HCT116 (cell line): ENCODE data around the gene TMEM59L. TPM values are rescaled to one million over a fixed set of nuclear protein-coding genes. Genes with fewer than 3 reads are reported as not detected.

ENCODE experiments used
- ATAC-seq: fragments of 200-7000 bp; cut with Tn5 transposase; 2 replicates; pipeline ENCODE4 v1.9.1; 2020; ENCODE audit warnings: mild to moderate bottlenecking, moderate library complexity
- BruUV-seq: library from RNA; stranded (reverse); fragments of 400-500 nt; replicated peaks from 2 replicates; lab custom pipeline; 2021; lab: Mats Ljungman, UMichigan
- CTCF ChIA-PET: fragments of 300-600 bp; sonication (Branson Sonifier 250); formaldehyde crosslinking; loops from one replicate; lab custom pipeline; 2021; ENCODE audit warnings: antibody characterized with exemption; lab: Charles Lee
- POLR2A ChIA-PET: fragments of 300-600, 350-600 bp; sonication (Branson Sonifier 250); formaldehyde crosslinking; loops from one replicate; lab custom pipeline; 2021; ENCODE audit warnings: antibody characterized with exemption; lab: Charles Lee
- RAD21 ChIA-PET, 2 experiments: fragments of 300-600 bp; sonication (Branson Sonifier 250); formaldehyde crosslinking; loops; one replicate each; lab custom pipeline; 2023; ENCODE audit warnings: low total read pairs in 2 of 2; ENCODE audit not compliant: uncharacterized antibody in 2 of 2, unreplicated experiment in 2 of 2, low non-redundant PET in 1 of 2; lab: Charles Lee
- DNase-seq: peaks from one replicate; pipeline ENCODE4 v3.0.0-alpha.2; 2010; ENCODE audit warnings: low read depth, low spot score
- H2AFZ ChIP-seq: fragments of 200-600 bp; shearing (Covaris generic), sonication (generic); 2 replicates; pipeline ENCODE4 v1.6.1; 2017; ENCODE audit warnings: low read depth, mixed run types, mixed read lengths, antibody characterized with exemption, low read length; ENCODE audit not compliant: poor library complexity, severe bottlenecking
- H3K27ac ChIP-seq: 2 replicates; pipeline ENCODE4 v1.5.1; 2012; ENCODE audit warnings: low read depth, low read length
- H3K27me3 ChIP-seq: fragments of 200-600 bp; sonication (generic); 2 replicates; pipeline ENCODE4 v1.6.1; 2016; ENCODE audit warnings: mixed run types, low read length, mixed read lengths; ENCODE audit not compliant: insufficient read depth
- H3K36me3 ChIP-seq, 2 experiments: fragments of 200-500 bp in 1 of 2; fragments of 200-600 bp in 1 of 2; sonication (Bioruptor generic) in 1 of 2; sonication (generic) in 1 of 2; 2 replicates each; pipeline versions ENCODE4 v1.5.1 to v1.6.1; 2014 to 2016; ENCODE audit warnings: low read length in 2 of 2, inconsistent platforms in 1 of 2, mixed read lengths in 1 of 2, mixed run types in 1 of 2; ENCODE audit not compliant: insufficient read depth in 2 of 2, control insufficient read depth in 1 of 2
- H3K4me1 ChIP-seq, 2 experiments: fragments of 200-600 bp in 1 of 2; sonication (generic) in 1 of 2; 2 replicates each; pipeline versions ENCODE4 v1.5.1 to v1.6.1; 2012 to 2017; ENCODE audit warnings: low read length in 2 of 2, inconsistent platforms in 1 of 2, mild to moderate bottlenecking in 1 of 2, mixed read lengths in 1 of 2, mixed run types in 1 of 2, moderate library complexity in 1 of 2; ENCODE audit not compliant: insufficient read depth in 2 of 2, control insufficient read depth in 1 of 2
- H3K4me2 ChIP-seq: fragments of 200-600 bp; sonication (generic); 2 replicates; pipeline ENCODE4 v1.6.1; 2017; ENCODE audit warnings: mixed run types, low read length, mixed read lengths
- H3K4me3 ChIP-seq, 2 experiments: fragments of 200-600 bp in 1 of 2; sonication (generic) in 1 of 2; replicated peaks in 1 of 2; 2 replicates each; pipeline ENCODE4 v1.5.1; 2011 to 2016; ENCODE audit warnings: low read length in 2 of 2, control low read depth in 1 of 2, low read depth in 1 of 2, mild to moderate bottlenecking in 1 of 2, mixed read lengths in 1 of 2, mixed run types in 1 of 2
- H3K79me2 ChIP-seq: fragments of 200-600 bp; sonication (generic); 2 replicates; pipeline ENCODE4 v1.6.1; 2017; ENCODE audit warnings: mild to moderate bottlenecking, mixed run types, low read length, moderate library complexity, mixed read lengths; ENCODE audit not compliant: insufficient read depth
- H3K9ac ChIP-seq: fragments of 200-600 bp; sonication (generic); 2 replicates; pipeline ENCODE4 v1.6.1; 2016; ENCODE audit warnings: low read length, mixed read lengths
- H3K9me2 ChIP-seq: fragments of 200-600 bp; sonication (generic), shearing (Covaris generic); 2 replicates; pipeline ENCODE4 v1.6.1; 2017; ENCODE audit warnings: mixed run types, mild to moderate bottlenecking, moderate library complexity; ENCODE audit not compliant: insufficient read depth
- H3K9me3 ChIP-seq, 2 experiments: fragments of 200-500 bp in 1 of 2; fragments of 200-600 bp in 1 of 2; sonication (Bioruptor generic) in 1 of 2; sonication (generic) in 1 of 2; 2 replicates each; pipeline ENCODE4 v1.6.1; 2014 to 2017; ENCODE audit warnings: low read length in 2 of 2, mixed read lengths in 2 of 2, inconsistent platforms in 1 of 2, low read depth in 1 of 2, mild to moderate bottlenecking in 1 of 2, mixed run types in 1 of 2, moderate library complexity in 1 of 2; ENCODE audit not compliant: control insufficient read depth in 1 of 2, insufficient read depth in 1 of 2
- H4K20me1 ChIP-seq: fragments of 200-600 bp; sonication (generic), shearing (Covaris generic); 2 replicates; pipeline ENCODE4 v1.6.1; 2017; ENCODE audit warnings: mixed run types, mild to moderate bottlenecking, moderate library complexity; ENCODE audit not compliant: insufficient read depth
- CBX3 ChIP-seq: IDR thresholded peaks from 2 replicates; pipeline ENCODE4 v1.6.1; 2012; ENCODE audit warnings: low read depth
- CEBPB ChIP-seq: IDR thresholded peaks from 2 replicates; pipeline ENCODE4 v1.6.1; 2012; ENCODE audit warnings: low read depth
- CTCF ChIP-seq, 3 experiments: fragments of 200-600 bp in 1 of 3; sonication (generic) in 1 of 3; IDR thresholded peaks in 2 of 3; conservative IDR thresholded peaks in 1 of 3; 2 replicates each; pipeline ENCODE4 v1.5.1; 2012 to 2017; ENCODE audit warnings: low read depth in 2 of 3, low read length in 2 of 3, antibody characterized with exemption in 1 of 3, borderline replicate concordance in 1 of 3, control low read depth in 1 of 3, mild to moderate bottlenecking in 1 of 3, mixed read lengths in 1 of 3, mixed run types in 1 of 3, moderate library complexity in 1 of 3; ENCODE audit not compliant: insufficient read depth in 1 of 3
- EGR1 ChIP-seq: IDR thresholded peaks from 2 replicates; pipeline ENCODE4 v1.6.1; 2012; ENCODE audit warnings: low read depth
- EZH2 ChIP-seq: fragments of 200-600 bp; sonication (generic); IDR thresholded peaks from 2 replicates; pipeline ENCODE4 v1.6.1; 2017; ENCODE audit warnings: antibody characterized with exemption, mixed run types
- FOSL1 ChIP-seq: IDR thresholded peaks from 2 replicates; pipeline ENCODE4 v1.6.1; 2012; ENCODE audit warnings: low read depth
- JUND ChIP-seq: IDR thresholded peaks from 2 replicates; pipeline ENCODE4 v1.6.1; 2012
- MAX ChIP-seq: IDR thresholded peaks from 2 replicates; pipeline ENCODE4 v1.6.1; 2012
- POLR2A ChIP-seq: IDR thresholded peaks from 2 replicates; pipeline ENCODE4 v1.7.0; 2011; ENCODE audit warnings: borderline replicate concordance; ENCODE audit not compliant: insufficient read depth, insufficient read length; ENCODE audit errors: extremely low read depth
- POLR2AphosphoS5 ChIP-seq: IDR thresholded peaks from 2 replicates; pipeline ENCODE4 v1.6.1; 2011; ENCODE audit warnings: mild to moderate bottlenecking, low read depth, low read length, moderate library complexity
- RAD21 ChIP-seq: IDR thresholded peaks from 2 replicates; pipeline ENCODE4 v1.6.1; 2012; ENCODE audit warnings: low read depth, mild to moderate bottlenecking
- SIN3A ChIP-seq: IDR thresholded peaks from 2 replicates; pipeline ENCODE4 v1.6.1; 2012; ENCODE audit warnings: low read depth
- SP1 ChIP-seq: IDR thresholded peaks from 2 replicates; pipeline ENCODE4 v1.6.1; 2012; ENCODE audit warnings: low read depth
- SRF ChIP-seq: IDR thresholded peaks from 2 replicates; pipeline ENCODE4 v1.6.1; 2012; ENCODE audit warnings: low read depth
- YY1 ChIP-seq: IDR thresholded peaks from 2 replicates; pipeline ENCODE4 v1.6.1; 2011; ENCODE audit warnings: low read length, low read depth, moderate library complexity, mild to moderate bottlenecking; ENCODE audit not compliant: insufficient replicate concordance; ENCODE audit errors: extremely low read depth
- ZFX ChIP-seq: fragments of 450-650 bp; IDR thresholded peaks from 2 replicates; pipeline ENCODE4 v1.6.1; 2017
- intact Hi-C: fragments of 100-400 bp; cut with micrococcal nuclease; formaldehyde crosslinking; loops from 2 replicates; pipeline ENCODE4 v1.10.0; 2022
- total RNA-seq: library from RNA; stranded (reverse); gene quantifications from one replicate; pipeline ENCODE4 v1.2.1, GENCODE V29; 2021; ENCODE audit not compliant: unreplicated experiment
- TF ChIP-seq, protein P1 (sequence below): IDR thresholded peaks from 2 replicates; pipeline ENCODE4 v1.6.1; 2011; ENCODE audit warnings: mild to moderate bottlenecking, low read length, moderate library complexity; ENCODE audit not compliant: insufficient replicate concordance; ENCODE audit errors: extremely low read depth

The TMEM59L gene
- total RNA-seq, 1 experiment from 2014 or later, result 14.3 TPM

DNA sequence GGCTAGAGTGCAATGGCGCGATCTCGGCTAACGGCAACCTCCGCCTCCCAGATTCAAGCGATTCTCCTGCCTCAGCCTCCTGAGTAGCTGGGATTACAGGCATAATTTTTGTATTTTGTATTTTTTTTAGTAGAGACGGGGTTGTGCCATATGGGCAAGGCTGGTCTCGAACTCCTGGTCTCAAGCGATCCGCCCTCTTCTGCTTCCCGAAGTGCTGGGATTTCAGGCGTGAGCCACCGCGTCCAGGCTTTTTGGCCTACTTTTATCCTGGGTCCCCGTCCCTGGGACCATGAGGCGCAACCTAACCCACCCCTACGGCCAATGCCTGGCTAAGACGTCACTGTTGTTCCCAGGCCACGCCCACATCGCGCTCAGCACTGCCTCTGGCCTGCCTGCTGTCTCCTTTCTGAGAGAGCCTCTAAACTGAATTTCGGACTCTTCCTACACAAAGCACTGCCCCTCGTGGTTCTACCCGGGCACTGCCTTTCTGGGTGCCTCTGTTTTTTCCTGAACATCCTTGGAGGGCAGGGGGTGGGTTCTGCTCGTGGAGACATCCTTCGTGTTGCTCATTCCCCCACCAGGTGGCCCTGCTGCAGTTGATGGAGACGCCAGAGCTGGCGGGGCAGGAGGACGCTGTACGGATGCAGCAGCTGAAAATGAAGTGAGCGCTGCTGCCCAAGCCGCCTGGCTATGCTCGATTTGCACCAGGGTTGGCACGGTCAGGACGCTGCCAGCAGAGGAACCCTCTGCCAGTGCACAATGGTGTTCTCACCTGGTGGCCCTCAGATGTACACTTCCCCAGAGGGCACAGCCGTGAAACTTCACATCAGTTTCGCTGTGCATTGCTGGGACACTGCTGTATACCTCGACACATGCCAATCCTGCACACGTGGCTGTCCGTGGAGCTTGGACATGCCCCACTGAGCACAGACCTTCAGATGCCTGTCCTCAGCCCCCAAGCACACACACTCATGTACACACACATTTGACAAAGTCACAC, 22.1 kb upstream of the TMEM59L start:
- Histone ChIP-seq H4K20me1 (no peaks in the 10 kb centered on the region), H3K27me3 (no peaks in the 10 kb centered on the region), H3K9me2 (no peaks in the 10 kb centered on the region), H3K9me3 (no peaks in the 10 kb centered on the region), H3K79me2 (peaks cover 13% of the 10 kb centered on the region; the same call in 1 of the 2 replicates), H3K9ac (peak overlapping the region; percentile 97), H3K4me3 (peak overlapping the region; percentile 67 to 89), H3K4me2 (peak overlapping the region; percentile 88), H2AFZ (no peak overlapping the region), H3K4me1 (peaks cover 19 to 45% of the 10 kb centered on the region in 2 experiments), H3K36me3 (0 out of 4 replicates have a peak, but pooled peaks cover 0 to 4% of the 10 kb centered on the region in 2 experiments), H3K27ac (peak overlapping the region; percentile 100)
- TSS peak; percentile 73 for BruUV-seq
- CTCF ChIA-PET, result interaction anchor here (0.7 to 7.5 kb wide), 7 partner anchors 17 to 396 kb away, joined by 3 to 39 read pairs (median 3); partner anchors contain the start of gene UBA52
- no peak for TF ChIP-seq EZH2
- peak; percentile 24; the same call in 1 of the 2 replicates for TF ChIP-seq SIN3A
- TF ChIP-seq CBX3, result no peak; the same call in 1 of the 2 replicates
- TF ChIP-seq, protein P1, sequence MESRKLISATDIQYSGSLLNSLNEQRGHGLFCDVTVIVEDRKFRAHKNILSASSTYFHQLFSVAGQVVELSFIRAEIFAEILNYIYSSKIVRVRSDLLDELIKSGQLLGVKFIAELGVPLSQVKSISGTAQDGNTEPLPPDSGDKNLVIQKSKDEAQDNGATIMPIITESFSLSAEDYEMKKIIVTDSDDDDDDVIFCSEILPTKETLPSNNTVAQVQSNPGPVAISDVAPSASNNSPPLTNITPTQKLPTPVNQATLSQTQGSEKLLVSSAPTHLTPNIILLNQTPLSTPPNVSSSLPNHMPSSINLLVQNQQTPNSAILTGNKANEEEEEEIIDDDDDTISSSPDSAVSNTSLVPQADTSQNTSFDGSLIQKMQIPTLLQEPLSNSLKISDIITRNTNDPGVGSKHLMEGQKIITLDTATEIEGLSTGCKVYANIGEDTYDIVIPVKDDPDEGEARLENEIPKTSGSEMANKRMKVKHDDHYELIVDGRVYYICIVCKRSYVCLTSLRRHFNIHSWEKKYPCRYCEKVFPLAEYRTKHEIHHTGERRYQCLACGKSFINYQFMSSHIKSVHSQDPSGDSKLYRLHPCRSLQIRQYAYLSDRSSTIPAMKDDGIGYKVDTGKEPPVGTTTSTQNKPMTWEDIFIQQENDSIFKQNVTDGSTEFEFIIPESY, result peak; percentile 59
- TF ChIP-seq YY1, result peak; percentile 42
- TF ChIP-seq JUND, result no peak
- TF ChIP-seq POLR2A, result peak; percentile 19
- TF ChIP-seq FOSL1, result no peak
- peak; percentile 67 for TF ChIP-seq RAD21
- TF ChIP-seq MAX, result peak; percentile 73; the same call in 1 of the 2 replicates
- no peak for TF ChIP-seq SRF
- peak; percentile 79 for TF ChIP-seq POLR2AphosphoS5
- peak; percentile 37; the same call in 1 of the 2 replicates for TF ChIP-seq ZFX
- TF ChIP-seq CTCF (IDR thresholded peaks at IDR 0.05 in 2 of 3, conservative IDR thresholded peaks at IDR 0.05 in 1 of 3; ENCODE audit: borderline replicate concordance in 1 of 3, insufficient read depth in 1 of 3, low read depth in 2 of 3, low read length in 2 of 3), result peak; percentile 77 to 95 (median 81)
- no peak for TF ChIP-seq EGR1
- TF ChIP-seq SP1, result peak; percentile 95
- TF ChIP-seq CEBPB, result no peak
- DNase-seq (peak; percentile 96), ATAC-seq (peak; percentile 71)
- intact Hi-C loops, result loop anchor here (1.0 to 5.0 kb wide), 5 partner anchors 33 to 256 kb away; partner anchors contain the start of genes KLHL26 and KXD1
- RAD21 ChIA-PET, result interaction anchor here in 1 of 2 experiments (0.7 kb wide), 2 partner anchors 90 to 273 kb away, joined by 3 to 4 read pairs; no protein-coding TSS in a partner anchor
- POLR2A ChIA-PET, result interaction anchor here (0.7 to 4.3 kb wide), 7 partner anchors 10 to 328 kb away, joined by 3 to 23 read pairs (median 3); partner anchors contain the start of genes COPE, DDX49 and UBA52
